GM21786 (cell line): ENCODE measurements around the gene IGSF9.

Experiments
- ATAC-seq: cut with Tn5 transposase; IDR thresholded peaks from one replicate; pipeline ENCODE4 v1.9.1; 2021; ENCODE audit not compliant: unreplicated experiment

The IGSF9 gene

GRCh38 chr1:159947942-159948341, 2.5 kb upstream of the IGSF9 start:
- ATAC-seq: no peak

- ATAC-seq: no peak
Measured at GRCh38 chr1:159946242-159947187, 1.1 kb upstream of the IGSF9 start.

DNA sequence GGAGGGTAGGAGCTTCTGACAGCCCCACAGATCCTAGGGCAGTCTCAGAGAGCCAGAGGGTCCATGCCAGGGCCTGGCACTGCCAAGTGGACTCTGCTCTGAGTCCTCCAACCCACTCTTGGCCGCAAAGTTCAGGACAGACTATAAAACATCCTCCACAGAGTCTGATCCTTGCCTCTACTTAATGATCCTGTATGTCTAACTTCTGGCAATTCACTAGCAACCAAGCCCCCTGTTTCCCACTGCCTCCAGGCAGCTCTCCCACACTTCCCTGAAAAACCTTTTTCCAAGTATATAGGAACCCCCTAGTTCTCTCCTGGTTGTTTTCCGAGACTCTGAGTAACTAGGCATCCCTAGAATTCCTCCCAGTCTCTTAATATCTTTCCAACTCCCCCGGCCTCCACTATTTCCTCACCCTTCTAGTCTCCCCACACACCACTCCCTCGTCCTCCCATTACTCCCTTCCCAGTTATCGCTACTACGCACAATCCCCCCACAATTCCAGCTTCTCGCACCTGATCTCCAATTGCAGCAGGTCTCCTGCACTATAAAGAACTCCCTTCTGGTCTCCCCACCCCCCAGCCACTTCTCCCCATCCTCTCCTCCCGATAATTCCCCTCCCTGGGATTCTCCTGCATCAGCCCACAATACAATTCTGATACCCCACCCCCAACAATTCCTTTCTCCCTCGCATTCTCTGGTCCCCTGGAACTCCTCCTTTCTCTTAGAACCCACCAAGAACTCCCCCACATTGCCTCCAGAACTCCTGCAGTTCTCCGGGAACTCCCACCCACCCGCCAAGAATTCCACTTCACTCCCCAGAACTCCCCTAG, 574 bp downstream of the IGSF9 start:
- ATAC-seq: no peak

DNA sequence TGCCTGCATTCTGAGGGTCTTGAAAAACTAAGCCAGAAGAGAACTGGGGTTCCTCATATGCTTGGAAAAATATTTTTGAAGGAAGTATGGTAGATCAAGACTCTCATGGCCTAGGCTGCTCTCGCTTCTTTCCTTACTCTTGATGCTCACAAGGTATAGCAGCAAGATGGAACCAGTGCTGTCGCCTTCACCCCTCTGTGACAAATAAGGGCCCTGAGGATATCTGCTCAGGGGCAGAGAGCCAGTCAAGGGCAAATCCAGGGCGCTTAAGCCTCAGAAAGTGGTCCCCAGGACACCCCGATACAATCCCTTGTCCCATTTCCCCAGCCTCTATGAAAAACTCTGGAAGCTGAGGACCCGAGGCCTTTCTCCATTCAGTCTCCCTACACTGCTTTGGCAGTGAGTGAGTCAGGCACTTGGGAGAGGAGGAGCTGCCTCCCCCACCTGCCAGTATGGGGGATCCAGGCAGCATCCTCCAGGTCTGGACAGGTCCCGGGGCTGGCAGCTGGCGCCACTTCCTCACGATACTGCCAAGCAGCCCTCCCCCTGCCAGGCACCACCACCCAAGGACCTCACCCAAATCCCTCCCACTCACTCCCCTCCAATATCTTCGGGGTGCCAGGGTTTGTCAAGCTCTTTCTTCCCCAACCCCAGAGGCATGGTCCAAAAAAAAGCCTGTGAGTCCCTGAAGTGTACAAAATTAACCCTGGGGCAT, 1.3 kb downstream of the IGSF9 start:
- ATAC-seq: no peak

DNA sequence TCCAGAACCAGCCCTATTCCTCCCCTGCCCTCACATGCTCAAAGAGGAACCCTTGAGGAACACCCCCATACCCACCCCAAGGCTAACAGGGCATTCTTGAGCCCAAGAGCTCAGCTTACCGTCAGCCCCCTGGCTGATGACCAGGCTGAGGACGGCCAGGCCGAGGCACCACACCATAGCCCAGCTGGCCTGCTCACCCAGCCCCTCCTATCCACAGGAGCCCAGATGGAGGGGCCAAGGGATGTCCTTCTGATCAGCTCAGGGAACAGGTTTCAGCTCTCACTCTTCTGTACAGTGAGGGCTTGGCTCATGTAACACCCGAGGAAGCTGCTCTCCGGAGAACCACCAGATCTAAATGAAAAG, 2.2 kb downstream of the IGSF9 start:
- ATAC-seq: no peak

GRCh38 chr1:159942632-159943277, 2.7 kb downstream of the IGSF9 start:
- no peak for ATAC-seq

DNA sequence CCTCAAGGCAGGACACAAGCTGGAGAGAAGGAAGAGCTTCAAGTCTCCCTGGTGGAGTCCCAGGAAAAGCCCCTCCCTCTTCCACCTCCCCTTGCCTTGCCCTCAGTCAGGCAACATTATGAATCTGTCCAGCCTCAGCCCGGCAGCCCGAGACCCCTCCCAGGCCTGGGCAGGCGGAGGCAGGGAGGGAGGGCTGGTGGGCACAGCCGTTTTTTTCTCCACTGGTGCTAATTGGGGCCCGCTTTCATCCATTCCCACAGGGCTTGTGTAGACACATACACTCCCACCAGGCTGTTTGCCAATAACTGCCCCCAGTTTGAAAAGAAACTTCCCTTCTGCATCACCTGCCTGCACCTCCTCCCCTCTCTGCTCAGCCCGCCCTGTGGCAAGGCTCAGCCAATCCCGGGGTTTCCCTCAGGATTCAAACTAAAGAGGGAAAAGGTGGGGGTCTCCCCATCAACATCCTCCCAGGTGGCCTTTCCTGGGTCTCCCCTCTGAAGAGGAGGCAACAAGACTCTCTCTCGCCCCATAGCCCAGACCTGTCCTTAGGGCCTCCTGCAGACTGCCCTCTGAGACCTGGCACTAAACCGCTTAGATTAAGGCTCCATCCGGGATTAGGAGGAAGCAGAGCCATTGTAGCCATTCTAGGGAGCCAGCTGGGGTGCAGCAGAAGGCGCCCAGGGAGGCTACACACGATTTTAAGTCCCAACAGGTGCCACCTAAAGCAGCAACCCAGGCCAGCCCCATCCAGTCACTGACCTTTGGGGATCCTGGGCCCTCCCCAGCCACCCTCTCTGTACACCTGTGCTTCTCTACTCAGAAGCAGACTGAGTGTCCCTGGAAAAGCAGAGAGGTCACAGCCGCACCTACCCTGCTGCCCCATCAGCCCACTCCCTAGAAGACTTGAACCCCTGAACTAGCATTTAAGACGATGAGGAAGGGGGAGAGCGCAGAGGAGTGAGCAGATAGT, 3.5 kb downstream of the IGSF9 start:
- ATAC-seq: no peak

GRCh38 chr1:159941141-159941540, 4.3 kb downstream of the IGSF9 start:
- no peak for ATAC-seq

GRCh38 chr1:159940006-159940620, 5.3 kb downstream of the IGSF9 start:
- ATAC-seq: no peak

DNA sequence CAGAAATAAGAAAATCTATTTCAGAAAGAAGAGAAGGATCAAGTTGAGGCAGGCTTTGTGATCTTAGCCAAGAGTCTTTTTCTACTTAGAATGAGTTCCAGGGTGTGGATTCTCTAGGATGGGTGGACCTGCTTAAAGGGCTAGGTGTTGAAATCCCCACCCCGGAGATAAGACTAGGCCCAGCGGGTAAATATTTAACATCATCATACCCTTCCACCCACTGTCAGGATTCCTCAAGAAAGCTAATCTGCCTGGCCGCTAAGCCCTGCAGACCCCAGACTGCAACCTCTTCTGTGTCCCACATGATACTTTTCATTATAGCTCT, 5.8 kb downstream of the IGSF9 start:
- no peak for ATAC-seq

GRCh38 chr1:159938905-159939677, 6.3 kb downstream of the IGSF9 start:
- ATAC-seq: no peak

DNA sequence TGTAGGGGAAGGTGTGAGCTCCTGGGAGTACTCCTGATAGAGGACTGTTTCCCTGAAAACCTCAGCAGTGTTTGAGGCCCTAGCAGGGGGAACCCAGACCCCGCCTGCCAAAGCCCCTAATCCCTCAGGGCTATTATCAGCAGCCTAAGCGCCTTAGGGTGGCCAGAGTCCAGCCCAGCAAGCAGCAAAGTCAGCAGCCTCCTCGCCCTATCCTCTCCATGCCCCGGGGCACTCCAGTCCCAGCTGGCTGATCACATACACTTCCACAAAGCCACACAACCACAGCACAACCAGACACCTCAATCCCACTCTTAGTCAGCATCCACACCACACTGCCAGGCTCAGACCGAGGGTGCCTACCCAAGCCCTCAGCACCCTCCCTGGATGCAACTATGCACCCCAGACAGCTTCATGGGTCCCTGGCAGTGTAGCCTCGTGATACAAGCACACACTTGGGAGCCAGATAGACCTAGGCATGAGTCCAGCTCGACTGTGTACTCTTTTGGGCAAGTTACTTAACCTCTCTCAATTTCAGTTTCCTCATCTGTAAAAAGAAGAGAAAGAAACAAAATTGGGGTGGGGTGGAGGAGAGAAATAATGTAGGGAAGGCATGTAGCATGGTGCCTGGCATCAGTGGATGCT, 7.1 kb downstream of the IGSF9 start:
- no peak for ATAC-seq

DNA sequence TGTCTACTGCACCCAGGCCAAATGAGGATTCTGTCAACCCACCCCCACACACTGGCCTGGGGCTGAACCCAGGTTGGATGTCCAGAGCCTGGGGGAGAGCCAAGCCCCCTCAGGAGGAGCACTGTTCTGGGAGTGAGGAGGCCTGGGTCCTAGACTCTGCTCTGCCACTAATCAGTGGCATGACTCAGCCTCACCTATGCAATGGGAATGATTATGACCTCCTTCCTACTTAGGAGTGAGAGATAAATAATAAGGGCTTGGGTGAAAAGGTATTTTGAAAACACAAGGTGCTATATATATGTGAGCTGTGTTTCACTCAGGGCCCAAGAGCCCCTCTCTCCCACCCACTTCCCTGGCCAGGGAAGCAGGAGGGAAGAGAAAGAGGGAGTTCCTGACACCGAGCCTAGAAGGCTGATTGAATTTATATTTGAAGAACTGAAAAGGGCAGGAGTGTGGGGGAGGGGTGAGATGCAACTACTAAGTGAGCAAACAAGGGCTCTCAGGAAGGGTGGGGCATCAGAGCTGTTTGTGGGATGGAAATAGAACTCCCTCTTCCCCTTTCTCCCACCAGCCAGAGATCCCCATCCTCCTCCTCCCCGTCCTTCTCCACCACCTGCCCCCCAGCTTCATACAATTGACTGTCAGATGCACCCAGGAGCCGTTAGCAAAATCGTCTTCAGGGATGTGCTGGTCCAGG, 8.2 kb downstream of the IGSF9 start:
- no peak for ATAC-seq

DNA sequence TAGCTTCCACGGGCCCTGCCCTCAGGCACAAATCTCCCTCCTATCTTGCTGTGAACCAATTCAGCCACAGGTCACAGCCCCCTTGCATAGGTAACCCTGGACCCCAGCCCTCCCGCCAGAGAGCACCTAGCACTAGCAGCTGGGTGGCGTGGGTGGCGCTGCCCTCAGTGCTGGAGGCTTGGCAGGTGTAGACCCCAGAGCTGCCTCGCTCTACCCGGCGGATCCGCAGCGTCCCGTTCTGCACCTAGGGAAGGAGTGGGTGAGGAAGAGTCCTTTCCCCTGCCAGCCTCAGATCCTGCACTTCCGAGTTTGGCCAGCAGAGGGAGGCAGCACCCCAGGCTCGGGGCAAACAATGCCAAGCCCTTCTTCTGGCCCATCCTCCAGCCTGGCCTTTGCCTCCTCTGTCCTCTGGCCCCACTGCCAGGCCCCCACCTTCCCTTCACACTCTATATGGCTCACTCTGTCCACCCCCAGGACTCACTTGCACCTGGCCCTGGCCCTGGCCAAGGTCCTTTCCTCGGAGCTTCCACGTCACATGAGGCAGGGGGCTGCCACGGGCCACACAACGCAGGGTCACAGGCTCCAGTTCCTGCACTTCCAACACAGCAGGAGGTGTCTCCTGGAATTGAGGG, 9.0 kb downstream of the IGSF9 start:
- ATAC-seq: peak; percentile 45

- no peak for ATAC-seq
Measured at GRCh38 chr1:159935719-159936272, 9.6 kb downstream of the IGSF9 start.

GRCh38 chr1:159935305-159935704, 10.1 kb downstream of the IGSF9 start:
- no peak for ATAC-seq
